ENCODE results near the gene TEAD4. TPM values are rescaled to one million over a fixed set of nuclear protein-coding genes. Genes with fewer than 3 reads are reported as not detected.

The TEAD4 gene
- total and polyA plus RNA-seq, 2 donors (not counting 1 experiment from before 2014, with no cell fraction given), result not detected

DNA sequence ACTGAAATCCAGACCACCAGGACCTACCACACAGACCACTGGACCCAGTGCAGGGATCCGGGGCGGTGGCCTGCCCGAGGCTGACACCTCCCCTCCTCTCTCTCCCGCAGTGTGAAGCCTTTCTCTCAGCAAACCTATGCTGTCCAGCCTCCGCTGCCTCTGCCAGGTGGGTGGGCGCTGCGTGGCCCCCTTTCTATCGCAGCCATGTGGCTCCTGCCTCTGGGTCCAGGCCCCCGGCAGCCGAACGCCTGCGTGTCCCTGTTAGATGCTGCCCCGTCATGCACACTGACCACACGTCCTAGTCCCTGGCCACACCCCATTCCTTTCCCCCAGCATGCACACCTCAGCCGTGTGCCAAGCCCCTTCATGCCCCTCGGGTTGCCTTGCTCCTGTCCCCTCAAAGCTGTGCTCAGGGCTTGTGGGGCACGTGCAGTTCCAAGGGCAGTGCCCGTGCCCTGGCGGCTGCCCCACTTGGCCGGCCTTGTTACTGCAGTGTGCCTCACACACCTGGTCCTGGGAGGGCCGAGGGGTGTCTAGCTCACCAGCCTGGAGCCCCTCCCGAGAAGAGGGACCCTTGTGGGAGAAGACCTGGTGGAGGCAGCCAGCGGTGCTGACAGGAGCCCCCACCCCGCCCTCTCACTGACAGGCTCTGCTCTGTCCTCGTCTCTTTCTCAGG, 59.9 kb downstream of the TEAD4 start:
- Histone ChIP-seq H3K27ac (ENCODE audit: low read length in 2 of 2) (no peak overlapping the region), H4K20me1 (ENCODE audit: control insufficient read depth, insufficient read depth, low read length, poor library complexity, severe bottlenecking) (no peaks in the 10 kb centered on the region), H3K9me3 (ENCODE audit: control extremely low read depth in 1 of 3, control insufficient read depth in 2 of 3, insufficient read depth in 1 of 3, low read length in 2 of 3) (no peaks in the 10 kb centered on the region), H3K27me3 (replicated peaks in 1 of 4; ENCODE audit: control extremely low read depth in 1 of 4, control insufficient read depth in 3 of 4, insufficient read depth in 4 of 4, low read length in 3 of 4) (no peaks in the 10 kb centered on the region), H3K36me3 (replicated peaks in 1 of 2; ENCODE audit: control extremely low read depth in 1 of 2, control insufficient read depth in 1 of 2, extremely low read depth in 1 of 2, insufficient read depth in 2 of 2, low read length in 1 of 2) (no peaks in the 10 kb centered on the region), H3K9ac (ENCODE audit: low read length) (no peak overlapping the region), H3K79me2 (ENCODE audit: control insufficient read depth, insufficient read depth, low read length) (no peaks in the 10 kb centered on the region), H3K4me2 (replicated peaks; ENCODE audit: low read depth, low read length, poor library complexity, severe bottlenecking) (no peak overlapping the region), H3K4me1 (ENCODE audit: control insufficient read depth in 2 of 2, insufficient read depth in 2 of 2, low read length in 2 of 2) (no peaks in the 10 kb centered on the region), H2AFZ (ENCODE audit: insufficient read depth, low read depth, low read length, poor library complexity, severe bottlenecking) (no peak overlapping the region), H3K4me3 (ENCODE audit: control extremely low read depth in 1 of 5, extremely low read depth in 1 of 5, insufficient read depth in 1 of 5, low read depth in 2 of 5, low read length in 4 of 5) (no peak overlapping the region)
- H3K4me3 Mint-ChIP-seq, result no peak overlapping the region
- no peak overlapping the region for H3K27ac Mint-ChIP-seq
- H3K9me3 Mint-ChIP-seq (ENCODE audit: insufficient read depth), result no peaks in the 10 kb centered on the region
- WGBS (ENCODE audit: insufficient coverage), result 90% methylated on average over 24 of the region's 25 CpGs
- no peak for TF ChIP-seq EZH2 (IDR thresholded peaks at IDR 0.05; ENCODE audit: borderline replicate concordance, insufficient read depth, low read depth, low read length, poor library complexity, severe bottlenecking)
- TF ChIP-seq, protein P1, sequence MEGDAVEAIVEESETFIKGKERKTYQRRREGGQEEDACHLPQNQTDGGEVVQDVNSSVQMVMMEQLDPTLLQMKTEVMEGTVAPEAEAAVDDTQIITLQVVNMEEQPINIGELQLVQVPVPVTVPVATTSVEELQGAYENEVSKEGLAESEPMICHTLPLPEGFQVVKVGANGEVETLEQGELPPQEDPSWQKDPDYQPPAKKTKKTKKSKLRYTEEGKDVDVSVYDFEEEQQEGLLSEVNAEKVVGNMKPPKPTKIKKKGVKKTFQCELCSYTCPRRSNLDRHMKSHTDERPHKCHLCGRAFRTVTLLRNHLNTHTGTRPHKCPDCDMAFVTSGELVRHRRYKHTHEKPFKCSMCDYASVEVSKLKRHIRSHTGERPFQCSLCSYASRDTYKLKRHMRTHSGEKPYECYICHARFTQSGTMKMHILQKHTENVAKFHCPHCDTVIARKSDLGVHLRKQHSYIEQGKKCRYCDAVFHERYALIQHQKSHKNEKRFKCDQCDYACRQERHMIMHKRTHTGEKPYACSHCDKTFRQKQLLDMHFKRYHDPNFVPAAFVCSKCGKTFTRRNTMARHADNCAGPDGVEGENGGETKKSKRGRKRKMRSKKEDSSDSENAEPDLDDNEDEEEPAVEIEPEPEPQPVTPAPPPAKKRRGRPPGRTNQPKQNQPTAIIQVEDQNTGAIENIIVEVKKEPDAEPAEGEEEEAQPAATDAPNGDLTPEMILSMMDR (IDR thresholded peaks at IDR 0.05), result no peak
- ChIA-PET POLR2A (no interaction called here), CTCF (no interaction called here)
- intact Hi-C loops (cut with micrococcal nuclease), result no loop called here
- no peak for DNase-seq
- H3K27me3 Mint-ChIP-seq, result no peaks in the 10 kb centered on the region
- ATAC-seq (ENCODE audit: low read depth), result no peak
- no peaks in the 10 kb centered on the region for H3K4me1 Mint-ChIP-seq

DNA sequence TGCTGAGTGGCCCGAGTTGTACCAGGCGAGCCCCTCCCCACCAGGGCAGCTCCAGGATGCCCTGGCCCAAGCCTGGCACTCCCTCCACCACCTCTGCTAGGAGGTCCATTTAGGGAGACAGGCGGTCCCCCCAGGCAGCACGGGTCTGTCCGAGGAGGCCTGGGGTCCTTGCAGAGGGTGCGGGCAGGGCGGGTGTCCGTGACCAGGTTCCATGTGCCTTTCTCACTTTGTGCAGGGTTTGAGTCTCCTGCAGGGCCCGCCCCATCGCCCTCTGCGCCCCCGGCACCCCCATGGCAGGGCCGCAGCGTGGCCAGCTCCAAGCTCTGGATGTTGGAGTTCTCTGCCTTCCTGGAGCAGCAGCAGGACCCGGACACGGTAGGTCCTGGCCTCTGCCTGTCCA, 61.2 kb downstream of the TEAD4 start:
- no peaks in the 10 kb centered on the region for H3K36me3 ChIP-seq (replicated peaks in 1 of 2; ENCODE audit: control extremely low read depth in 1 of 2, control insufficient read depth in 1 of 2, extremely low read depth in 1 of 2, insufficient read depth in 2 of 2, low read length in 1 of 2)
- ChIA-PET CTCF (no interaction called here), POLR2A (no interaction called here)
- H4K20me1 ChIP-seq (ENCODE audit: control insufficient read depth, insufficient read depth, low read length, poor library complexity, severe bottlenecking), result no peaks in the 10 kb centered on the region
- ATAC-seq (ENCODE audit: low read depth) (no peak), DNase-seq (no peak)
- H3K9me3 ChIP-seq (ENCODE audit: control extremely low read depth in 1 of 3, control insufficient read depth in 2 of 3, insufficient read depth in 1 of 3, low read length in 2 of 3), result no peaks in the 10 kb centered on the region
- H3K27me3 Mint-ChIP-seq, result no peaks in the 10 kb centered on the region
- H3K27ac ChIP-seq (ENCODE audit: low read length in 2 of 2), result no peak overlapping the region
- H3K4me1 Mint-ChIP-seq, result no peaks in the 10 kb centered on the region
- H3K4me1 ChIP-seq (ENCODE audit: control insufficient read depth in 2 of 2, insufficient read depth in 2 of 2, low read length in 2 of 2), result no peaks in the 10 kb centered on the region
- 94% methylated on average over 16 of the region's 16 CpGs for WGBS (ENCODE audit: insufficient coverage)
- intact Hi-C loops (cut with micrococcal nuclease), result no loop called here
- H3K27ac Mint-ChIP-seq, result no peak overlapping the region
- H3K27me3 ChIP-seq (replicated peaks in 1 of 4; ENCODE audit: control extremely low read depth in 1 of 4, control insufficient read depth in 3 of 4, insufficient read depth in 4 of 4, low read length in 3 of 4), result no peaks in the 10 kb centered on the region
- TF ChIP-seq, protein P1 (IDR thresholded peaks at IDR 0.05), result no peak
- no peak for TF ChIP-seq EZH2 (IDR thresholded peaks at IDR 0.05; ENCODE audit: borderline replicate concordance, insufficient read depth, low read depth, low read length, poor library complexity, severe bottlenecking)
- no peak overlapping the region for H3K4me2 ChIP-seq (replicated peaks; ENCODE audit: low read depth, low read length, poor library complexity, severe bottlenecking)
- no peak overlapping the region for H2AFZ ChIP-seq (ENCODE audit: insufficient read depth, low read depth, low read length, poor library complexity, severe bottlenecking)
- H3K9ac ChIP-seq (ENCODE audit: low read length), result no peak overlapping the region
- H3K4me3 ChIP-seq (ENCODE audit: control extremely low read depth in 1 of 5, extremely low read depth in 1 of 5, insufficient read depth in 1 of 5, low read depth in 2 of 5, low read length in 4 of 5), result no peak overlapping the region
- H3K9me3 Mint-ChIP-seq (ENCODE audit: insufficient read depth), result no peaks in the 10 kb centered on the region
- no peaks in the 10 kb centered on the region for H3K79me2 ChIP-seq (ENCODE audit: control insufficient read depth, insufficient read depth, low read length)
- H3K4me3 Mint-ChIP-seq, result no peak overlapping the region

Data from B cell (primary cell).